Activated CD4-positive, alpha-beta memory T cell treated with anti-CD3 and anti-CD28 coated beads, Interleukin-2, amount 10 ng/mL, durations not matched to agents 7 days and 5 days (primary cell): ENCODE data around the gene CTIF. TPM values are rescaled to one million over a fixed set of nuclear protein-coding genes. Genes with fewer than 3 reads are reported as not detected.

Experiments used
- CTCF ChIA-PET: fragments of 350-600 bp; sonication (Branson Sonifier 250); formaldehyde crosslinking; loops from one replicate; lab custom pipeline; 2021; ENCODE audit warnings: antibody characterized with exemption, inconsistent platforms; lab: Charles Lee
- POLR2A ChIA-PET: fragments of 350-600 bp; sonication (Branson Sonifier 250); formaldehyde crosslinking; loops from one replicate; lab custom pipeline; 2021; ENCODE audit warnings: antibody characterized with exemption; lab: Charles Lee
- DNase-seq: peaks from one replicate; pipeline ENCODE4 v3.0.0-alpha.2; 2020
- H3K27ac Mint-ChIP-seq: one replicate; pipeline ENCODE4 v1.8.0; 2021; ENCODE audit warnings: mild to moderate bottlenecking, mixed read lengths
- H3K27me3 Mint-ChIP-seq: one replicate; pipeline ENCODE4 v1.8.0; 2021; ENCODE audit warnings: mixed read lengths
- H3K36me3 Mint-ChIP-seq: one replicate; pipeline ENCODE4 v1.8.0; 2021; ENCODE audit warnings: low read depth, mixed read lengths
- H3K4me1 Mint-ChIP-seq: one replicate; pipeline ENCODE4 v1.8.0; 2021; ENCODE audit warnings: mixed read lengths
- H3K4me3 Mint-ChIP-seq: one replicate; pipeline ENCODE4 v1.8.0; 2021; ENCODE audit warnings: mild to moderate bottlenecking, mixed read lengths
- H3K9me3 Mint-ChIP-seq: one replicate; pipeline ENCODE4 v1.8.0; 2021; ENCODE audit warnings: mixed read lengths
- total RNA-seq, 2 experiments: library from RNA; stranded (reverse); gene quantifications; one replicate each; pipeline ENCODE4 v1.2.3, GENCODE V29; 2021

The CTIF gene
- total RNA-seq, 2 experiments from 2014 or later = 4.9 to 5.1 TPM

DNA sequence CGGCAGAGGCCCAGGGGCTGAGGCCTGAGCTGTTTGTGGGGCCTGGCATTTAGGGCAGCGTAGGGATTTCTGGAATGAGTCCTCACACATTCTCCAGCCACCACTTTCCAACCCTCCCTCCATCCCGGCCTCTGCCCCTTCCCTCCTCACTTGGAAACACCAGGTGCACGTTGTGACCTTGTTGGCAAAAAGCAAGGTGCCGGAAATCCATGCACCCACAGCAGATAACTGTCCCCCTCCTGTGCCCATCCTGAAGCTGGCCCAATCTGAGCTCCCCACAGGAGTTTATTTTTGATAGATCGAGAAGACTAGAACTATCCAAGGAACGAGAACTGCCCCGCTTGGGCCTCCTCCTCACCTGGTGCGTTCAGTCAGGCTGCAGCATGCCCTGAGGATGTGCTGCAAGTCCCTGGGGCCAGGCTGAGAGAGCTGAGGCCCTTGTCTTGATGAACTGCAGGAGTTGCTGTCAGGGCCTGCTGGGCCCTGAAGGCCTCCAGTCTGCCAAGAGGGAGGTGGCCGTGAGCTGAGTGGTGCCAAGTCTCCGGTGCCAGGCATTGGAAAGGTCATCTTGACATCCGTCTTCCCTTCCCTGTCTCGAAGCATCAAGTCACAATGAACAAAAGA is 55.8 kb downstream of the CTIF start:
- Mint-ChIP-seq H3K4me1 (no peaks in the 10 kb centered on the region), H3K27me3 (no peaks in the 10 kb centered on the region), H3K4me3 (no peak overlapping the region), H3K27ac (no peak overlapping the region), H3K9me3 (no peaks in the 10 kb centered on the region), H3K36me3 (no peaks in the 10 kb centered on the region)
- CTCF ChIA-PET = no interaction called here
- POLR2A ChIA-PET = no interaction called here
- DNase-seq = no peak

GRCh38 chr18:48595703-48596218 is 56.9 kb downstream of the CTIF start:
- POLR2A ChIA-PET = no interaction called here
- Mint-ChIP-seq H3K4me3 (no peak overlapping the region), H3K27ac (no peak overlapping the region), H3K4me1 (no peaks in the 10 kb centered on the region), H3K36me3 (no peaks in the 10 kb centered on the region), H3K27me3 (no peaks in the 10 kb centered on the region), H3K9me3 (no peaks in the 10 kb centered on the region)
- CTCF ChIA-PET = no interaction called here
- DNase-seq = no peak

DNA sequence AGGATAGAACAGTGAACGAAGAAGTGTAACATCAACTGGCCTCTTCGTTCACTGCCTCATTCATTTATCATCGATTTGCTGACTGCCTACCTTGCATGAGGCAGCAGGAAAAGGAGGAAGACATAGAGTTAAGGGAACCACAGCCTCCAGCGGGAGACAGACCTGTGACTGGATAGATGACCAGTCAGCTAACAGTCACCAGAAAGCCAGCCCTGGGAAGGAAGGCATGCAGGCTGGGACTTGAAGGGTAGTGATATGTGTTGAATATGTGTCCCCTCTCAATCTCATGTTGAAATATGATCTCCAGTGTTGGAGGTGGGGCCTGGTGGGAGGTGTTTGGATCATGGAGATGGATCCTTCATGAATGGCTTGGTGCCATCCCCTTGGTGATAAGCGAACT is 58.3 kb downstream of the CTIF start:
- Mint-ChIP-seq H3K27ac (no peak overlapping the region), H3K4me3 (no peak overlapping the region), H3K36me3 (no peaks in the 10 kb centered on the region), H3K27me3 (no peaks in the 10 kb centered on the region), H3K9me3 (no peaks in the 10 kb centered on the region), H3K4me1 (no peaks in the 10 kb centered on the region)
- no peak for DNase-seq
- ChIA-PET CTCF (no interaction called here), POLR2A (no interaction called here)

DNA sequence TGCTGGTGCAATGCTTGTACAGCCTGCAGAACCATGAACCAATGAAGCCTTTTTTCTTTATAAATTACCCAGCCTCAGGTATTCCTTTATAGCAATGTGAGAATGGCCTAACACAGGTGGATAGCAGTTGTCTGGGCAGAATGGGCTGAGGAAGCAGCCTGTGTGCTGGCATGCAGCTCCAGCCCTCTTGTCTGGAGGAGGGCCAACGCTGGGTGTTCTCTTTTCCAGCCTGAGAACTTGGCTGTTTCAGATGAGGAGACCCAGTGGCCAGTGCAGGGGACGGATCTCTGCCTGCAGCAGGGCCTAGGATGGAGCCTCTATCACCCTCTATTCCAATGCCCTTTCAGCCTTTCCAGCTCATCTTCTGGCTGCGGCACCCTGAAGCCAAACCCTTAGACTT is 58.8 kb downstream of the CTIF start:
- H3K4me1 Mint-ChIP-seq = no peaks in the 10 kb centered on the region
- H3K27me3 Mint-ChIP-seq = no peaks in the 10 kb centered on the region
- ChIA-PET POLR2A (no interaction called here), CTCF (no interaction called here)
- H3K4me3 Mint-ChIP-seq = no peak overlapping the region
- no peak for DNase-seq
- no peaks in the 10 kb centered on the region for H3K9me3 Mint-ChIP-seq
- no peak overlapping the region for H3K27ac Mint-ChIP-seq
- H3K36me3 Mint-ChIP-seq = no peaks in the 10 kb centered on the region

GRCh38 chr18:48599391-48599790 is 60.6 kb downstream of the CTIF start:
- Mint-ChIP-seq H3K4me1 (no peaks in the 10 kb centered on the region), H3K27me3 (no peaks in the 10 kb centered on the region), H3K27ac (no peak overlapping the region), H3K36me3 (no peaks in the 10 kb centered on the region), H3K9me3 (no peaks in the 10 kb centered on the region), H3K4me3 (no peak overlapping the region)
- ChIA-PET CTCF (no interaction called here), POLR2A (no interaction called here)
- no peak for DNase-seq

GRCh38 chr18:48600046-48600445 is 61.2 kb downstream of the CTIF start:
- CTCF ChIA-PET = no interaction called here
- POLR2A ChIA-PET = no interaction called here

DNA sequence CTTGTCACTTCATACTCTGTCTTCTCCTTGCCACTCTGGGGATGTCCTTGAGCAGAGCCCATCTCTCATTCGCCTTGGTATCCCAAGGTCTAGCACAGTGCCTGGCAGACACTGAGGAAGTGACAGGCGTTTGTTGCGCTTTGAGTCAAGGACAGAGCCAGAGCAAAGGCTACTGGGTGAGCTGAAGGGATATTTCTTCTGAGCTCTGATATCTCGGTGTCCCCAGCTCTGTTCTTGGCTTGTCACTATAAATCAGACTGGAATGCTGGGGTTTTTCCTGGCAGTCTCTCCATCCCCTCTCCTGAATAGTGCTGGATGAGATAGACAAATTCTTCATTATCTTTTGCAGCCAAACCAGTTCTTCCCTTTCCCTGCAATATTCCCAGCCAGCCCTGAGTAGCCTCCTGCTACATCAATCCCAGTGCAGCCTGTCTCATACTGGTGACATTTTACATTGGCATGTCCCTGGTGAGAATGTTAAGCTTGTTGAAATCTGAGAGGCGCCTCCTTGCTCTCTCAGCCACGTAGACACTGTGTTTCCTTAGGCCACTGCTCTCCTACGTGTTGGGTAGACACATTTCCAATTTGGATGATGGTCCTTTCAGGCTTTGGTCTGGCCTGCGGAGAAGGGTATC is 61.7 kb downstream of the CTIF start:
- no peaks in the 10 kb centered on the region for H3K27me3 Mint-ChIP-seq
- CTCF ChIA-PET = no interaction called here
- no peak overlapping the region for H3K27ac Mint-ChIP-seq
- H3K9me3 Mint-ChIP-seq = no peaks in the 10 kb centered on the region
- H3K36me3 Mint-ChIP-seq = no peaks in the 10 kb centered on the region
- H3K4me1 Mint-ChIP-seq = no peaks in the 10 kb centered on the region
- POLR2A ChIA-PET = no interaction called here
- H3K4me3 Mint-ChIP-seq = no peak overlapping the region
- DNase-seq = no peak

More at GRCh38 chr18:48600046-48600445, 61.2 kb downstream of the CTIF start:
- DNase-seq = no peak
- Mint-ChIP-seq H3K4me1 (no peaks in the 10 kb centered on the region), H3K27me3 (no peaks in the 10 kb centered on the region), H3K27ac (no peak overlapping the region), H3K9me3 (no peaks in the 10 kb centered on the region), H3K36me3 (no peaks in the 10 kb centered on the region), H3K4me3 (no peak overlapping the region)

- H3K9me3 Mint-ChIP-seq = no peaks in the 10 kb centered on the region
- no peaks in the 10 kb centered on the region for H3K4me1 Mint-ChIP-seq
- ChIA-PET CTCF (interaction anchor here (0.8 kb wide), 1 partner anchor 14 kb away, joined by 3 read pairs; no protein-coding TSS in a partner anchor), POLR2A (interaction anchor here (1.2 kb wide), 1 partner anchor 30 kb away, joined by 3 read pairs; no protein-coding TSS in a partner anchor)
- no peak for DNase-seq
- H3K36me3 Mint-ChIP-seq = no peaks in the 10 kb centered on the region
- no peak overlapping the region for H3K27ac Mint-ChIP-seq
- H3K27me3 Mint-ChIP-seq = no peaks in the 10 kb centered on the region
- no peak overlapping the region for H3K4me3 Mint-ChIP-seq
Measured at GRCh38 chr18:48601343-48601742, 62.5 kb downstream of the CTIF start.

DNA sequence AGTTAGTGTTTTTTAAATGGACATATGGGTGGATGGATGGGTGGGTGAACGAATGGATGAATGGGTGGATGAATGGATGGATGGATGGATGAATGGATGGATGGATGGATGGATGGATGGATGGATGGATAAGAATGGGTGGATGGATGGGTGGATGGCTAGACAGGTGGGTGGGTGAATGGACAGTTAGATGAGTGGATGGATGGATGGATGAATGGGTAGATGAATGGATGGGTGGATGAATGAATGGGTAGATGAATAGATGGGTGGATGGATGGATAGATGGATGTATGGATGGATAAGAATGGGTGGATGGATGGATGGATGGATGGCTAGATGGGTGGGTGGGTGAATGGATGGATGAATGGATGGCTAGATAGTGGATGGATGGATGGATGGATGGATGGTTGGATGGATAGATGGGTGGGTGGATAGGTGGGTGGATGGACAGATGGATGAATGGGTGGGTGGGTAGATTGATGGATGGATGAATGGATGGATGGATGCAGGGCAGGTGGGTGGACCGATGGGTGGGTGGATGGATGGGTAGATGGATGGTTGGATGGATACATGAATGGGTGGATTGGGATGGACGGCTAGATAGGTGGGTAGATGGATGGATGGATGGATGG is 64.0 kb downstream of the CTIF start:
- H3K27ac Mint-ChIP-seq = no peak overlapping the region
- H3K27me3 Mint-ChIP-seq = no peaks in the 10 kb centered on the region
- H3K9me3 Mint-ChIP-seq = no peaks in the 10 kb centered on the region
- no peaks in the 10 kb centered on the region for H3K4me1 Mint-ChIP-seq
- POLR2A ChIA-PET = no interaction called here
- CTCF ChIA-PET = interaction anchor here (0.7 kb wide), 1 partner anchor 558 kb away, joined by 3 read pairs; no protein-coding TSS in a partner anchor
- no peaks in the 10 kb centered on the region for H3K36me3 Mint-ChIP-seq
- no peak overlapping the region for H3K4me3 Mint-ChIP-seq
- no peak for DNase-seq

DNA sequence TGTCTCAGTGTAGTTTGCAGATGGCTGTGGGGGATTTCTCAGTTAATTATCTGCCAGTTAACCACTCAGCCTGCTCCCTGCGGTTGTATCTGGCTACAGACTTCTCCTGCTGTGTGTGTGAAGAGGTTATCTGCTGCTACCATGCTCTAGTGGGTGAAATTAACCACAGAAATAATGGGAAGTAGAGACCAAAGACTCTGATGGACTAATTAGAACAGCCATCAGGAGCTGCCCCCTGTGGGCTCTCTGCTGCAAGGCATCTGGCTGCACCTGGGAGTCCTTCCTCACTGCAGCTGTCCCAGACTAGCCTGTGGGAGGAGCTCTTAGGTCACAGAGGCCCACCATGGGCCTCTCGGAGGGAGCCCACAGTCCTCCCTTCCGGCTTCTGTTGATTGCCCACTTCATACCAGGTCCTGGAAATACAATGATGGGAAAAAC is 66.6 kb downstream of the CTIF start:
- ChIA-PET CTCF (no interaction called here), POLR2A (no interaction called here)
- H3K27me3 Mint-ChIP-seq = no peaks in the 10 kb centered on the region
- no peaks in the 10 kb centered on the region for H3K9me3 Mint-ChIP-seq
- no peaks in the 10 kb centered on the region for H3K4me1 Mint-ChIP-seq
- H3K27ac Mint-ChIP-seq = no peak overlapping the region
- H3K4me3 Mint-ChIP-seq = no peak overlapping the region
- H3K36me3 Mint-ChIP-seq = no peaks in the 10 kb centered on the region
- no peak for DNase-seq

DNA sequence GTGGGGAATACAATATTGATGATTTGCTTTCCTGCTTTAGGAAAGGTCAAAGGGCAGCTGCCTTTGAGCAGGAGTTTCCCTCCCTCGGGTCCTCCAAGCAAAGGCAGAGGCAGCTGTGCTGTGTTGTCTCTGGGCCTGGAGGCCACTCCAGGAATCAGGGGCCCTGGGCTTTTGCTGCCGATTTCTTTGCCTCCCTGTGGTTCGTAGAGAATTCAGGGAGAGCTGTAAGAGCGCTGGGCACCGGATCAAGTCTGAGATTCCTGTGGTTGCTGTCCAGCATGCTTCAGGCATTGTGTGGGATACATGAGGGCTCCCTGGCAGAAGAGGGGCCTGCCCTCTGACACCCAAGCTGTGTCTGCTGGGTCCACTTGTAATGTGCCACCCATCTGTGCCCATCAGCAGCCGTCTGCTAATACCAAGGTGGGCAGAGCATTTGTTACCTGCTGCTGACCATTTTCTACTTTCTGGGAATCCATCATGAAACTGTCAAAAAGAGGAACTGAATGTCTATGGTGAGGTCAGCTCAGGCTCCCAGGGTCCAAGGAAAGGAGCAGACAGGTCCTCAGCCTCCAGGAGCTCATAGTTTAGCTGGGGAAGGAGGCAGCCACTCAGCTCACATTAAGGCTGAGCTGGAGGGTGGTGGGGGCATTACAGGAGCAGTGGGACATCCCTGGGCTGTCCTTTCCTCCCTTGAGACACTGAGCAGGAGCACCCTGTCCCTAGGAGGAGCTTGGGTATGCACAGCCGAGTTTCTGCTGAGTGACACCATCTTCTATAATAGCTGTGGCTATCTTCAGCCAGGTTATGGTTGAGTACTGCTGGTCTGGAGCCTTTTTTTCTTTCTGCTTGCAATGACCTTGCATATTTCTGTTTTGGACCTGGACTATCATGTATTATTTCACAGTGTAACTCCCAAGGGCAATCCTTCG is 68.5 kb downstream of the CTIF start:
- Mint-ChIP-seq H3K4me3 (no peak overlapping the region), H3K4me1 (no peaks in the 10 kb centered on the region), H3K27ac (no peak overlapping the region), H3K36me3 (no peaks in the 10 kb centered on the region), H3K9me3 (no peaks in the 10 kb centered on the region), H3K27me3 (no peaks in the 10 kb centered on the region)
- ChIA-PET CTCF (no interaction called here), POLR2A (no interaction called here)
- no peak for DNase-seq

GRCh38 chr18:48608581-48608980 is 69.8 kb downstream of the CTIF start:
- Mint-ChIP-seq H3K9me3 (no peaks in the 10 kb centered on the region), H3K4me3 (no peak overlapping the region), H3K27ac (no peak overlapping the region), H3K4me1 (no peaks in the 10 kb centered on the region), H3K36me3 (no peaks in the 10 kb centered on the region), H3K27me3 (no peaks in the 10 kb centered on the region)
- DNase-seq = no peak
- CTCF ChIA-PET = no interaction called here
- POLR2A ChIA-PET = no interaction called here

- no peak overlapping the region for H3K27ac Mint-ChIP-seq
- no peak overlapping the region for H3K4me3 Mint-ChIP-seq
- H3K9me3 Mint-ChIP-seq = no peaks in the 10 kb centered on the region
- H3K4me1 Mint-ChIP-seq = no peaks in the 10 kb centered on the region
- CTCF ChIA-PET = interaction anchor here (0.5 kb wide), 1 partner anchor 582 kb away, joined by 4 read pairs; no protein-coding TSS in a partner anchor
- no peaks in the 10 kb centered on the region for H3K36me3 Mint-ChIP-seq
- DNase-seq = no peak
- POLR2A ChIA-PET = no interaction called here
- H3K27me3 Mint-ChIP-seq = no peaks in the 10 kb centered on the region
Measured at GRCh38 chr18:48609114-48609513, 70.3 kb downstream of the CTIF start.
